C4-2B (cell line): Measurements from ENCODE around the gene MEP1A.
"Not testable (repeated sequence)": the region's sequence is repeated elsewhere in the genome, so short reads cannot be mapped to it uniquely, and the experiment has no call there.

ENCODE experiments used
- H3K27ac ChIP-seq: fragments of 450-650 bp; 2 replicates; pipeline ENCODE4 v1.5.1; 2017
- ZFX ChIP-seq: fragments of 450-650 bp; IDR thresholded peaks from 2 replicates; pipeline ENCODE4 v1.6.1; 2017
- TF ChIP-seq, protein P1 (sequence below): fragments of 450-650 bp; conservative IDR thresholded peaks from 2 replicates; pipeline ENCODE4 v1.5.1; 2017; ENCODE audit warnings: mild to moderate bottlenecking

MEP1A gene

GRCh38 chr6:46751658-46752057 is 41.5 kb upstream of the MEP1A start:
- H3K27ac ChIP-seq = no peak overlapping the region
- no peak for TF ChIP-seq ZFX
- TF ChIP-seq, protein P1, sequence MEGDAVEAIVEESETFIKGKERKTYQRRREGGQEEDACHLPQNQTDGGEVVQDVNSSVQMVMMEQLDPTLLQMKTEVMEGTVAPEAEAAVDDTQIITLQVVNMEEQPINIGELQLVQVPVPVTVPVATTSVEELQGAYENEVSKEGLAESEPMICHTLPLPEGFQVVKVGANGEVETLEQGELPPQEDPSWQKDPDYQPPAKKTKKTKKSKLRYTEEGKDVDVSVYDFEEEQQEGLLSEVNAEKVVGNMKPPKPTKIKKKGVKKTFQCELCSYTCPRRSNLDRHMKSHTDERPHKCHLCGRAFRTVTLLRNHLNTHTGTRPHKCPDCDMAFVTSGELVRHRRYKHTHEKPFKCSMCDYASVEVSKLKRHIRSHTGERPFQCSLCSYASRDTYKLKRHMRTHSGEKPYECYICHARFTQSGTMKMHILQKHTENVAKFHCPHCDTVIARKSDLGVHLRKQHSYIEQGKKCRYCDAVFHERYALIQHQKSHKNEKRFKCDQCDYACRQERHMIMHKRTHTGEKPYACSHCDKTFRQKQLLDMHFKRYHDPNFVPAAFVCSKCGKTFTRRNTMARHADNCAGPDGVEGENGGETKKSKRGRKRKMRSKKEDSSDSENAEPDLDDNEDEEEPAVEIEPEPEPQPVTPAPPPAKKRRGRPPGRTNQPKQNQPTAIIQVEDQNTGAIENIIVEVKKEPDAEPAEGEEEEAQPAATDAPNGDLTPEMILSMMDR = no peak

GRCh38 chr6:46755865-46756264 is 37.3 kb upstream of the MEP1A start:
- no peak overlapping the region for H3K27ac ChIP-seq
- TF ChIP-seq ZFX = no peak
- TF ChIP-seq, protein P1 = no peak

GRCh38 chr6:46756469-46757213 is 36.5 kb upstream of the MEP1A start:
- no peak for TF ChIP-seq ZFX
- TF ChIP-seq, protein P1 = no peak

GRCh38 chr6:46757214-46757596 is 36.0 kb upstream of the MEP1A start:
- no peak for TF ChIP-seq ZFX
- TF ChIP-seq, protein P1 = no peak
- no peak overlapping the region for H3K27ac ChIP-seq

More at GRCh38 chr6:46756469-46757213, 36.5 kb upstream of the MEP1A start:
- H3K27ac ChIP-seq = no peak overlapping the region

DNA sequence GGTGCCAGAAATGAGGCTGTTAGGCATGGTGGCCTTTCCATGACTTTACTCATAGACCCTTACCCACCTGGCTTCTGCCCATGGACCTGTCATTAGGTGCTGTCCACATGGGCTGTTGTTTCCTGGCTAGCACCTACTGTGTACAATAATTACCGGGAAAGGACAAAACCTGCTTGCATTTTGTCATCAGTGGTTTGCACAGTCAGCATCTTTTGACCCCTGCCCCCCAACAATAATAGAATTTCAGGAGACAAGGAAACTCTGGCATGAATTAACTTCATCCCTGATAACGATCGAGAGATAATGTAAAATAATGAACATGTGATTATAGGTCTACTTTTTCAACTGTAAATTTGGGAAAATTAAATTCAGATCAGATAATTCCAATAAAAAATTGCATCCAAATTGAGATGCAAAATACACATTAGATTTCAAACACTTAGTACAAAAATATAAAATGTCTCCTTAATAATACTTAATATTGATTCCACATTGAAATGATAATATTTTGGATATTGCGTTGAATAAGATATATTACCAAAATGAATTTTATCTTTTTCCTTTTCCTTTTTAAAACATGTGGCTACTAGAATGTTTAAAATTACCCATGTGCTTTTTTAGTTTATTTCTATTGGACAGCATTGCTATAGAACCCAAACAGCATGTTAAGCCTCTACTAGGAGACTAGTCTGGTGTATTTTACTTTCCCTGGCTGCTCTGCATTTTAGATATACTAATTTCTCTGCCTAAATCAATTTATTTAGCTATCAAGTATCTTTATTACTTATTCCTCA is 34.0 kb upstream of the MEP1A start:
- no peak overlapping the region for H3K27ac ChIP-seq

DNA sequence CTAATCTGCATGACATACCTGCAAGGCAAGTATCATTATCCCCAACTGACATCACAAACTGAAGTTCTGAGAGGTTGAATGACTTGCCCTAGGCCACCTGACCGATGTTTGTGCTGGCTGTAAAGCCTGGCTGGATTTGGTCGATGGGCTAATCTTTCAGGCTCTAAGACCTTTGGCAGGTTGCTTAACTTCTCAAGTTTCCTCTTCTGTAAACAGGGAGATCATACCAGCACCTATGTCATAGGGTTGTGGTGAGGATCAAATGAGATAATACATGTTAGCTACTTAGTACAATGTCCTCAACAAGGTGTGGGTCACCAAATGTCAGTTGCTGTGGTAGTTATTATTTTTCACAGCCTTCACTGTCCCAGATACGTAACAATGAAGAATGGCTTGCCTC is 32.3 kb upstream of the MEP1A start:
- H3K27ac ChIP-seq = peak overlapping the region; percentile 42; the same call in 1 of the 2 replicates
- no peak for TF ChIP-seq ZFX
- TF ChIP-seq, protein P1 = no peak

More for the DNA sequence above, 34.0 kb upstream of the MEP1A start:
- no peak for TF ChIP-seq ZFX
- TF ChIP-seq, protein P1 = no peak

- TF ChIP-seq, protein P1 = no peak
- TF ChIP-seq ZFX = no peak
Observed at GRCh38 chr6:46763466-46763865, 29.7 kb upstream of the MEP1A start.

DNA sequence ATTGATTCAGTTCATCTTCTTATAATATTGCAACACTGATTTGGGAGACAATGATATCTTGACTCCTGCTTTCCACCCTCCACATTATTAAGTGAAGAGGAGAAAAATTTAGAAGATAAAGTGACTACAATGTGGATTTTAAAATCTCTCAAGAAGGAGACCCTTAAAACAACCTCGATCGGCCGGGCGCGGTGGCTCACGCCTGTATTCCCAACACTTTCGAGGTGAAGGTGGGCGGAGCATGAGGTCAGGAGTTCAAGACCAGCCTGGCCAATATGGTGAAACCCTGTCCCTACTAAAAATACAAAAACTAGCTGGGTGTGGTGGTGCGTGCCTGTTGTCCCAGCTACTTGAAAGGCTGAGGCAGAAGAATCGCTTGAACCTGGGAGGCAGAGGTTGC is 28.9 kb upstream of the MEP1A start:
- H3K27ac ChIP-seq = not testable (repeated sequence)

More at GRCh38 chr6:46763466-46763865, 29.7 kb upstream of the MEP1A start:
- peak overlapping the region; percentile 38; the same call in 1 of the 2 replicates for H3K27ac ChIP-seq
